HEK293 (cell line): ENCODE measurements around the gene FRMD5.

Experiments used
- CTCF ChIA-PET: fragments of 350-600 bp; formaldehyde crosslinking; extraction: SDS; loops from one replicate; lab custom pipeline; 2021; ENCODE audit warnings: antibody characterized with exemption; lab: Yijun Ruan, JAX
- POLR2A ChIA-PET: fragments of 300-600 bp; formaldehyde crosslinking; extraction: SDS; loops from one replicate; lab custom pipeline; 2020; ENCODE audit warnings: antibody characterized with exemption, inconsistent platforms; lab: Yijun Ruan, JAX
- H3K27ac ChIP-seq: fragments of 200-500 bp; sonication (Bioruptor generic); 2 replicates; pipeline ENCODE4 v1.5.1; 2014; ENCODE audit warnings: low read depth, low read length, control low read depth, inconsistent platforms; ENCODE audit errors: extremely low read depth
- H3K36me3 ChIP-seq, 2 experiments: fragments of 200-500 bp in 1 of 2; sonication (Bioruptor generic) in 1 of 2; 1 replicate in 1 of 2; 2 replicates in 1 of 2; pipeline ENCODE4 v1.5.1; 2014 to 2017; ENCODE audit warnings: inconsistent platforms in 2 of 2, low read length in 2 of 2; ENCODE audit not compliant: control insufficient read depth in 2 of 2, insufficient read depth in 1 of 2
- H3K4me1 ChIP-seq: fragments of 200-500 bp; sonication (Bioruptor generic); 2 replicates; pipeline ENCODE4 v1.5.1; 2014; ENCODE audit warnings: mild to moderate bottlenecking, low read length, inconsistent platforms; ENCODE audit not compliant: control insufficient read depth, insufficient read depth
- H3K4me3 ChIP-seq: 2 replicates; pipeline ENCODE4 v1.5.1; 2011; ENCODE audit warnings: low read depth, mild to moderate bottlenecking, control low read depth, low read length, moderate library complexity
- H3K9me3 ChIP-seq: fragments of 200-500 bp; sonication (Bioruptor generic); 2 replicates; pipeline ENCODE4 v1.5.1; 2014; ENCODE audit warnings: low read depth, low read length, inconsistent platforms; ENCODE audit not compliant: control insufficient read depth, insufficient read depth
- BCL6B ChIP-seq: fragments of 450-650 bp; formaldehyde crosslinking; IDR thresholded peaks from 2 replicates; pipeline ENCODE4 v1.5.1; 2017; ENCODE audit warnings: missing biosample characterization, missing genetic modification characterization
- MYNN ChIP-seq: fragments of 450-650 bp; formaldehyde crosslinking; IDR thresholded peaks from 2 replicates; pipeline ENCODE4 v1.5.1; 2016; ENCODE audit warnings: missing biosample characterization, missing genetic modification characterization, borderline replicate concordance
- OVOL3 ChIP-seq: fragments of 450-650 bp; formaldehyde crosslinking; IDR thresholded peaks from 2 replicates; pipeline ENCODE4 v1.5.1; 2016; ENCODE audit warnings: missing biosample characterization, missing genetic modification characterization
- PRDM2 ChIP-seq: fragments of 450-650 bp; formaldehyde crosslinking; IDR thresholded peaks from 2 replicates; pipeline ENCODE4 v1.5.1; 2016; ENCODE audit warnings: missing biosample characterization, missing genetic modification characterization, borderline replicate concordance
- ZBTB1 ChIP-seq: fragments of 450-650 bp; formaldehyde crosslinking; IDR thresholded peaks from 2 replicates; pipeline ENCODE4 v1.5.1; 2016; ENCODE audit warnings: missing biosample characterization, missing genetic modification characterization
- ZFP41 ChIP-seq: fragments of 450-650 bp; formaldehyde crosslinking; IDR thresholded peaks from 2 replicates; pipeline ENCODE4 v1.5.1; 2016; ENCODE audit warnings: missing biosample characterization, missing genetic modification characterization, borderline replicate concordance
- ZNF184 ChIP-seq: fragments of 450-650 bp; IDR thresholded peaks from 2 replicates; pipeline ENCODE4 v1.5.1; 2018; ENCODE audit warnings: missing biosample characterization, mild to moderate bottlenecking, missing genetic modification characterization
- ZNF202 ChIP-seq: fragments of 450-650 bp; formaldehyde crosslinking; IDR thresholded peaks from 2 replicates; pipeline ENCODE4 v1.5.1; 2016; ENCODE audit warnings: missing biosample characterization, missing genetic modification characterization, borderline replicate concordance
- ZNF394 ChIP-seq: fragments of 450-650 bp; formaldehyde crosslinking; IDR thresholded peaks from 2 replicates; pipeline ENCODE4 v1.5.1; 2016; ENCODE audit warnings: missing biosample characterization, missing genetic modification characterization, mild to moderate bottlenecking, moderate library complexity, borderline replicate concordance
- ZNF423 ChIP-seq: fragments of 450-650 bp; formaldehyde crosslinking; IDR thresholded peaks from 2 replicates; pipeline ENCODE4 v1.5.1; 2016; ENCODE audit warnings: missing biosample characterization, missing genetic modification characterization
- ZNF544 ChIP-seq: fragments of 450-650 bp; formaldehyde crosslinking; IDR thresholded peaks from 2 replicates; pipeline ENCODE4 v1.5.0; 2017; ENCODE audit warnings: missing biosample characterization, missing genetic modification characterization
- ZNF548 ChIP-seq: fragments of 450-650 bp; formaldehyde crosslinking; IDR thresholded peaks from 2 replicates; pipeline ENCODE4 v1.5.1; 2016; ENCODE audit warnings: missing biosample characterization, missing genetic modification characterization
- ZNF561 ChIP-seq: fragments of 450-650 bp; IDR thresholded peaks from 2 replicates; pipeline ENCODE4 v1.5.1; 2018; ENCODE audit warnings: missing biosample characterization, missing genetic modification characterization, borderline replicate concordance
- ZNF670 ChIP-seq: fragments of 450-650 bp; formaldehyde crosslinking; IDR thresholded peaks from 2 replicates; pipeline ENCODE4 v1.5.1; 2016; ENCODE audit warnings: missing biosample characterization, missing genetic modification characterization, low read depth
- ZNF692 ChIP-seq: fragments of 450-650 bp; formaldehyde crosslinking; IDR thresholded peaks from 2 replicates; pipeline ENCODE4 v1.5.1; 2016; ENCODE audit warnings: missing biosample characterization, missing genetic modification characterization
- ZNF707 ChIP-seq: fragments of 450-650 bp; formaldehyde crosslinking; IDR thresholded peaks from 2 replicates; pipeline ENCODE4 v1.5.1; 2016; ENCODE audit warnings: missing biosample characterization, missing genetic modification characterization
- ZNF830 ChIP-seq: fragments of 450-650 bp; IDR thresholded peaks from 2 replicates; pipeline ENCODE4 v1.5.0; 2018; ENCODE audit warnings: missing biosample characterization, missing genetic modification characterization, low read depth, mild to moderate bottlenecking, moderate library complexity

FRMD5 gene

GRCh38 chr15:44029003-44029402, 166.1 kb downstream of the FRMD5 start (continued):
- no peak for TF ChIP-seq ZNF692
- no peak for TF ChIP-seq PRDM2 (tag by site-specific recombination)
- peak; percentile 77 for TF ChIP-seq ZNF830 (tag by site-specific recombination)
- TF ChIP-seq ZNF561 = peak; percentile 76; the same call in 1 of the 2 replicates
- no peak for TF ChIP-seq ZNF423 (tag by site-specific recombination)
- peak; percentile 77; the same call in 1 of the 2 replicates for TF ChIP-seq ZNF544 (tag by site-specific recombination)
- peak; percentile 90 for TF ChIP-seq ZNF184 (tag by site-specific recombination)
- TF ChIP-seq BCL6B (tag by site-specific recombination) = no peak

- TF ChIP-seq ZNF202 (tag by site-specific recombination) = no peak
- TF ChIP-seq ZNF707 = no peak
- ChIA-PET POLR2A (no interaction called here), CTCF (no interaction called here)
- no peaks in the 10 kb centered on the region for H3K9me3 ChIP-seq
- no peak overlapping the region for H3K4me3 ChIP-seq
- H3K27ac ChIP-seq = no peak overlapping the region
- H3K4me1 ChIP-seq = peaks cover 5% of the 10 kb centered on the region; the same call in 1 of the 2 replicates
- H3K36me3 ChIP-seq = no peaks in the 10 kb centered on the region
Observed at GRCh38 chr15:44028349-44028748, 166.7 kb downstream of the FRMD5 start.

GRCh38 chr15:44024155-44024554, 170.9 kb downstream of the FRMD5 start:
- POLR2A ChIA-PET = no interaction called here
- H3K36me3 ChIP-seq = no peaks in the 10 kb centered on the region
- H3K9me3 ChIP-seq = no peaks in the 10 kb centered on the region
- no peak overlapping the region for H3K4me3 ChIP-seq
- peaks cover 5% of the 10 kb centered on the region; the same call in 1 of the 2 replicates for H3K4me1 ChIP-seq
- CTCF ChIA-PET = no interaction called here
- no peak for TF ChIP-seq MYNN (tag by site-specific recombination)
- no peak for TF ChIP-seq ZFP41 (tag by site-specific recombination)
- TF ChIP-seq ZNF394 = no peak
- TF ChIP-seq ZNF544 (tag by site-specific recombination) = no peak
- no peak for TF ChIP-seq ZNF548 (tag by site-specific recombination)
- no peak for TF ChIP-seq OVOL3 (tag by site-specific recombination)
- TF ChIP-seq ZBTB1 (tag by site-specific recombination) = no peak
- TF ChIP-seq ZNF670 = no peak
- no peak overlapping the region for H3K27ac ChIP-seq
